Progenitor cell of endocrine pancreas (in vitro differentiated cells): ENCODE data around the gene RNASE8. TPM values are rescaled to one million over a fixed set of nuclear protein-coding genes. Genes with fewer than 3 reads are reported as not detected.

Source experiments
- DNase-seq: peaks from one replicate; pipeline ENCODE4 v3.0.0; 2021; ENCODE audit warnings: low spot score; ENCODE audit not compliant: unreplicated experiment
- H3K27ac Mint-ChIP-seq: 2 replicates; pipeline ENCODE4 v1.8.0; 2021; ENCODE audit warnings: mild to moderate bottlenecking, moderate library complexity, mixed read lengths
- H3K27me3 Mint-ChIP-seq: 2 replicates; pipeline ENCODE4 v1.8.0; 2021; ENCODE audit warnings: mixed read lengths
- H3K36me3 Mint-ChIP-seq: 2 replicates; pipeline ENCODE4 v1.8.0; 2022; ENCODE audit warnings: mixed read lengths; ENCODE audit not compliant: insufficient read depth
- H3K4me1 Mint-ChIP-seq: 2 replicates; pipeline ENCODE4 v1.8.0; 2021; ENCODE audit warnings: low read depth, mixed read lengths
- H3K4me3 Mint-ChIP-seq: 2 replicates; pipeline ENCODE4 v1.8.0; 2021; ENCODE audit warnings: low read depth, mild to moderate bottlenecking, moderate library complexity, mixed read lengths
- H3K9me3 Mint-ChIP-seq: 2 replicates; pipeline ENCODE4 v1.8.0; 2021; ENCODE audit warnings: low read depth, mixed read lengths
- total RNA-seq: library from RNA; stranded (reverse); gene quantifications from 2 replicates; pipeline ENCODE4 v1.2.1, GENCODE V29; 2021
- TF ChIP-seq, protein P1 (sequence below): fragments of 200-600 bp; sonication (generic); IDR thresholded peaks from one replicate; pipeline ENCODE4 v1.5.0; 2021; ENCODE audit warnings: antibody characterized with exemption, mild to moderate bottlenecking; ENCODE audit not compliant: unreplicated experiment

RNASE8 gene
- total RNA-seq, 1 donor from 2014 or later = not detected

DNA sequence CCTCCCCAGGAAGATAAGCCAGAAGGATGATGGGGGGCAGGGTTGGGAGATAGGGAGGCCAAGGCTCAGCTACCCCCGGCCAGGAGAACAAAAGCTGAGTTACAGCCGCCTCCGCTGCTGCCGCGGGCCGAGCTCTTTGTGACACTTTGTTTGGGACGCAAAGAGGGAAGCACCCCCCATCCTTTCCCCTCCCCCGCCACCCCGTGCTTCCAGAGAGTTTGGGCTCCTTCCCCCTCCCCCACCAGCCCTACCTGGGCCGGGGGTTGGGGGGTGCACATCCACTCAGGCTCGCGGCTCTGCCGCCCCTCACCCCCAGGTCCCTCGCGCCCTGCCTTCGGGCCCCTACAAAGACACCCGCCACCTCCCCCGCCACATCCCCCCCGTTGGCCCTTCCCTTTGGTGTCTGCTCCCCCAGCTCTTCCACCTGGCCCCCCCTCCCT is 40.0 kb downstream of the RNASE8 start:
- peaks cover 13% of the 10 kb centered on the region for H3K36me3 Mint-ChIP-seq
- H3K9me3 Mint-ChIP-seq = no peaks in the 10 kb centered on the region
- peak overlapping the region; percentile 98 for H3K27ac Mint-ChIP-seq
- H3K4me1 Mint-ChIP-seq = peaks cover 57% of the 10 kb centered on the region
- peak overlapping the region; percentile 93 for H3K4me3 Mint-ChIP-seq
- TF ChIP-seq, protein P1, sequence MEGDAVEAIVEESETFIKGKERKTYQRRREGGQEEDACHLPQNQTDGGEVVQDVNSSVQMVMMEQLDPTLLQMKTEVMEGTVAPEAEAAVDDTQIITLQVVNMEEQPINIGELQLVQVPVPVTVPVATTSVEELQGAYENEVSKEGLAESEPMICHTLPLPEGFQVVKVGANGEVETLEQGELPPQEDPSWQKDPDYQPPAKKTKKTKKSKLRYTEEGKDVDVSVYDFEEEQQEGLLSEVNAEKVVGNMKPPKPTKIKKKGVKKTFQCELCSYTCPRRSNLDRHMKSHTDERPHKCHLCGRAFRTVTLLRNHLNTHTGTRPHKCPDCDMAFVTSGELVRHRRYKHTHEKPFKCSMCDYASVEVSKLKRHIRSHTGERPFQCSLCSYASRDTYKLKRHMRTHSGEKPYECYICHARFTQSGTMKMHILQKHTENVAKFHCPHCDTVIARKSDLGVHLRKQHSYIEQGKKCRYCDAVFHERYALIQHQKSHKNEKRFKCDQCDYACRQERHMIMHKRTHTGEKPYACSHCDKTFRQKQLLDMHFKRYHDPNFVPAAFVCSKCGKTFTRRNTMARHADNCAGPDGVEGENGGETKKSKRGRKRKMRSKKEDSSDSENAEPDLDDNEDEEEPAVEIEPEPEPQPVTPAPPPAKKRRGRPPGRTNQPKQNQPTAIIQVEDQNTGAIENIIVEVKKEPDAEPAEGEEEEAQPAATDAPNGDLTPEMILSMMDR = no peak
- peak; percentile 32 for DNase-seq
- H3K27me3 Mint-ChIP-seq = no peaks in the 10 kb centered on the region

DNA sequence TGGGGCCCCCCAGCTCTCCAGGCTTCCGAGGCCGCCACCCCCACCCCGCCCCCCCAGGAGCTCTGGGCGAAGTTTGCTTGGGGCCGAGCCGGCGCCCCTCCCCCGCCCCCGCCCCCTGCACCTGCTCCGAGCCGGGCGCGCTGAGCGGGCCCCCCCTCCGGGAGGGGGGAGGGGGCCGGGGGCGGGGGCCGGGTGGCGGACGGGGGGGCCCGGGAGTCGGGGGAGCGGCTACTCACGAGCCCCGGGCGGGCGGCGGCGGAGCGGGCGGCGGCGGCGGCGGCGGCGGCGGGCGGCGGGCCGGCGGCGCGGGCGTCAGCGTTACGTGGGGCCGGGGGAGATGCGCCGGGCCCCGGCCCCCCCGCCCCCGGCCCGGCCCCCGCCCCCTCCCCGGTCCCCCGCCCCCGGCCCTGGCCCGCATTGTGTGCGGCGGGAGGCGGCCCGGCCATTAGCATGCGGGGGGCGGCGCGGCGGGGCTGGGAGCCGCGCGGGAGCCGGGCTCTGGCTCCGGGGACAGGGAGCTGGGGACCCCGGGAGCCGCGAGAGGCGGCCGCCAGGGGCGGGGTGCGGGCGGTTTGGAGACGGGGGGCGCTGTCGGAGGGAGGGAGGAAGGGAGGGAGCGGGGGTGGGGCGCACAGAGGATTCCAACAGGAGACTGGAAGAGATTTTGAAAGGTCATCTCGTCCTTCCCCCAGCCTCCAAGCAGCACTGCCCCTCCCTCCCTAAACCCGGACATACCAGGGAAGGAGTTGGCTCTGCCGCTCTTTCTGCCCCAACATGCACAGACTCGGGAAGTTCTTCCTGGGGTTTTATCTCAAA is 40.7 kb downstream of the RNASE8 start, which contains the start of gene ZNF219:
Gene ZNF219 (minus strand): TSS at position 580 of the 816 bp plus-strand sequence. CDS start 5,064 bp downstream, outside the sequence.
- Mint-ChIP-seq H3K9me3 (no peaks in the 10 kb centered on the region), H3K27me3 (no peaks in the 10 kb centered on the region), H3K27ac (peak within 1 kb of the TSS; percentile 98), H3K4me3 (peak within 1 kb of the TSS; percentile 93), H3K36me3 (peaks cover 7% of the 10 kb centered on the region), H3K4me1 (peaks cover 59% of the 10 kb centered on the region)
- TF ChIP-seq, protein P1 = peak; percentile 15
- DNase-seq = peak; percentile 56

DNA sequence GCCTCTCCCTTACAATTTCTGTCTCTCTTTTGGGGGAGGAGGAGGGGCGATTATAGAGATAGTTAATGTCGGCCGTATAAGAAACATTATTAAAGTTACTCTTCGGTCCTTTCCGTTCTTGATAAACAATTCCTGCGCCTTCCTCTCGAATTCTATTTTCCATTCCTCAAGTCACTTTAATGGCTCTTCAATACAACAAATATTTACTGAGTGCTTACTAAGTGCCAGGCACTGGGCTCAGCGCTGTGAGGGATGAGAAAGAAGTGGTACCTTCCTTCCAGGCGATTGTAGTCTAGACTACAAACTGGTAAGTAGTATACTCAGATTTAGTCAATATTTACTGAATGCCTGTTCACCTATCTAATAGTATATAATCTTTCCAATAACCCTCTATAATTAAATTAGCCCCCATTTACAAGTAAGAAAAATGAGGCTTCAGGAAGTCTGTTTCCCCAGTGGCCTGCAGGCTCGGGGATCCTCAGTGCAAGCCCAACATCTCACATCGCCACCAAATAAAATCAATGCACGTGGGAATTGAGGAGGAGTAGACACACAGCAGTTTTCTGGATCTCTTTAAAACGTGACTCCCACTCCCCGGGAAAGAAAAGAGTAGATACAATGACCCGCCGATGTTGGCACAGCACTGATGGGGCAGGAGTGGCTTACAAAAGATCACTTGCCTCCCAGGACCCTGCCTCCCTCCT is 41.4 kb downstream of the RNASE8 start:
- TF ChIP-seq, protein P1 = no peak
- DNase-seq = no peak
- Mint-ChIP-seq H3K9me3 (no peaks in the 10 kb centered on the region), H3K27ac (peak overlapping the region; percentile 63), H3K27me3 (no peaks in the 10 kb centered on the region), H3K4me1 (peaks cover 53% of the 10 kb centered on the region), H3K4me3 (peak overlapping the region; percentile 75), H3K36me3 (peaks cover 2% of the 10 kb centered on the region)

DNA sequence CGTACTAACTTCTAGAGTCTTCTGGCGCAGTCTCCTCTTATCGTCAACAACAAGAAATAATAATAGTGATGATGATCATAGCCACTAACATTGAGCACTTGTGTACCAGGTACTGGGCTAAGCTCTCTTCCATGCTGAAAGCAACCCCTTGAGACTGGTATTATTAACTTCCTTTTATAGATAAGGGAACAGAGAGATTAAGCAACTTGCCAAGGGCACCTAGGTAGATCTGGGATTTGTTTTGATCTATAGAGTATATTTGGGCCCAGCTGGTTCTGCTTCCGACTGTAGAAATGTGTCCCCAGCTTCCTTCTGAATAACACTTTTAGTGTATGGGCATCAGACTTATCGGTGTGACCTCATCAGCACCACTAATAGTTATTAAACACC is 42.0 kb downstream of the RNASE8 start:
- Mint-ChIP-seq H3K9me3 (no peaks in the 10 kb centered on the region), H3K4me1 (peaks cover 52% of the 10 kb centered on the region)

DNA sequence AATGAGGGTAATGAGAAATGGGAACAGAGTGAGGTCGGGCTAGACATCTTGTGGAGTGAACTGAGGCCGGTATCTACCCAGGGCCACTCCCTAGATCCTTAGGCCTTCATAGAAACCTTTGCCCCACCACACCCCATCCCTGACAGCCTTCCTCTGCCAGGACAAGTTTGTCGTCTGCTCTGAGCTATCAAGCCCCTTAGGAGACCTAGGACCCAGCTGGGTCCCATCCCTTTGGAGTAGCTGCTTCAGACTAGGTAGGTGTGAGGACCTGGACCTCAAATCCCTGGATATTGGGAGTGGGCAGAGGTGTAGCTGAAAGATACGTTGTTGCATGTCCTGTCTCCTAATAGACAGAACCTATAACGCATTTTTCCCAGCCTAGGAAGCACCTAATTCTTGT is 43.3 kb downstream of the RNASE8 start, which contains the start of gene TMEM253:
Gene TMEM253 (plus strand): TSS at position 136 of the 400 bp plus-strand sequence. CDS start 278 bp downstream, outside the sequence.
- Mint-ChIP-seq H3K27ac (no peak within 1 kb of the TSS), H3K4me1 (peaks cover 49% of the 10 kb centered on the region), H3K9me3 (no peaks in the 10 kb centered on the region), H3K36me3 (no peaks in the 10 kb centered on the region), H3K4me3 (peak within 1 kb of the TSS; percentile 75), H3K27me3 (no peaks in the 10 kb centered on the region)
- TF ChIP-seq, protein P1 = no peak
- DNase-seq = no peak

More for the DNA sequence above, 42.0 kb downstream of the RNASE8 start:
- peak overlapping the region; percentile 63 for H3K27ac Mint-ChIP-seq
- TF ChIP-seq, protein P1 = no peak
- peak overlapping the region; percentile 75 for H3K4me3 Mint-ChIP-seq
- no peak for DNase-seq
- peaks cover 1% of the 10 kb centered on the region for H3K36me3 Mint-ChIP-seq
- H3K27me3 Mint-ChIP-seq = no peaks in the 10 kb centered on the region
